K562 (cell line): ENCODE results near the gene PPP1CA. TPM values are rescaled to one million over a fixed set of nuclear protein-coding genes. Genes with fewer than 3 reads are reported as not detected.

Experiments used
- ARHGAP35 ChIP-seq: fragments of 450-650 bp; IDR thresholded peaks from 2 replicates; pipeline ENCODE4 v1.6.1; 2018; ENCODE audit not compliant: partially characterized antibody
- CC2D1A ChIP-seq: fragments of 450-650 bp; IDR thresholded peaks from 2 replicates; pipeline ENCODE4 v1.6.1; 2017; ENCODE audit warnings: mild to moderate bottlenecking
- CCAR2 ChIP-seq: fragments of 200-400 bp; formaldehyde crosslinking; IDR thresholded peaks from 2 replicates; pipeline ENCODE4 v1.6.1; 2017; ENCODE audit warnings: mild to moderate bottlenecking, low read depth, low read length
- CLOCK ChIP-seq: fragments of 250-450 bp; sonication (Bioruptor Pico); IDR thresholded peaks from 2 replicates; pipeline ENCODE4 v1.4.0; 2020; ENCODE audit warnings: mild to moderate bottlenecking, moderate library complexity, borderline replicate concordance
- CSDE1 ChIP-seq, 2 experiments: fragments of 450-650 bp; IDR thresholded peaks; 2 replicates each; pipeline ENCODE4 v1.6.1; 2016; ENCODE audit warnings: mild to moderate bottlenecking in 1 of 2
- ELF4 ChIP-seq: fragments of 450-650 bp; formaldehyde crosslinking; IDR thresholded peaks from 2 replicates; pipeline ENCODE4 v1.4.0; 2022; ENCODE audit warnings: missing genetic modification characterization
- HMGN3 ChIP-seq: IDR thresholded peaks from 2 replicates; pipeline ENCODE4 v1.6.1; 2011; ENCODE audit warnings: borderline replicate concordance, low read depth, mild to moderate bottlenecking, mixed read lengths, low read length; ENCODE audit not compliant: insufficient read length; ENCODE audit errors: extremely low read depth
- IRF1 ChIP-seq: sonication (generic); formaldehyde crosslinking; IDR thresholded peaks from 2 replicates; pipeline ENCODE4 v1.8.0; 2022; ENCODE audit warnings: missing genetic modification reagents, mild to moderate bottlenecking, borderline replicate concordance
- KDM2B ChIP-seq: fragments of 250-450 bp; sonication (Bioruptor Pico); IDR thresholded peaks from 2 replicates; pipeline ENCODE4 v1.8.0; 2021; ENCODE audit warnings: mild to moderate bottlenecking, moderate library complexity
- KLF6 ChIP-seq: fragments of 250-450 bp; sonication (Bioruptor Pico); IDR thresholded peaks from 2 replicates; pipeline ENCODE4 v1.4.0; 2020; ENCODE audit warnings: mild to moderate bottlenecking, moderate library complexity, borderline replicate concordance
- POLR2G ChIP-seq: fragments of 200-400 bp; formaldehyde crosslinking; IDR thresholded peaks from 2 replicates; pipeline ENCODE4 v1.6.1; 2017; ENCODE audit warnings: low read depth, mild to moderate bottlenecking, antibody characterized with exemption, low read length, moderate library complexity
- RFX5 ChIP-seq: IDR thresholded peaks from 2 replicates; pipeline ENCODE4 v1.6.1; 2011; ENCODE audit warnings: low read depth, mild to moderate bottlenecking, improper control_type of control experiment, low read length
- RHOXF2B ChIP-seq: fragments of 250-450 bp; sonication (Bioruptor Pico); conservative IDR thresholded peaks from 2 replicates; pipeline ENCODE4 v1.5.1; 2021
- SRF ChIP-seq, 2 experiments: fragments of 250-450, 450-650 bp in 1 of 2; sonication (Bioruptor Pico) in 1 of 2; sonication (generic) in 1 of 2; formaldehyde crosslinking; IDR thresholded peaks; 2 replicates each; pipeline versions ENCODE4 v1.5.0 to v1.5.1; 2020 to 2022; ENCODE audit warnings: mild to moderate bottlenecking in 1 of 2, missing genetic modification reagents in 1 of 2
- SRSF7 ChIP-seq: fragments of 200-400 bp; formaldehyde crosslinking; optimal IDR thresholded peaks from 2 replicates; pipeline ENCODE3; 2017; ENCODE audit warnings: mild to moderate bottlenecking, low read depth, low read length
- TCF3 ChIP-seq: sonication (generic); formaldehyde crosslinking; IDR thresholded peaks from 2 replicates; pipeline ENCODE4 v1.4.0; 2020; ENCODE audit warnings: mild to moderate bottlenecking, missing genetic modification reagents
- ZBTB26 ChIP-seq: fragments of 450-650 bp; formaldehyde crosslinking; IDR thresholded peaks from 2 replicates; pipeline ENCODE4 v1.4.0; 2022; ENCODE audit warnings: missing genetic modification characterization
- ZNF280B ChIP-seq: fragments of 250-450 bp; sonication (Bioruptor Pico); IDR thresholded peaks from 2 replicates; pipeline ENCODE4 v1.5.1; 2021; ENCODE audit warnings: mild to moderate bottlenecking
- ZNF740 ChIP-seq, 3 experiments: fragments of 200-800 bp in 1 of 3; sonication (Bioruptor generic) in 1 of 3; sonication (generic) in 1 of 3; formaldehyde crosslinking in 1 of 3; IDR thresholded peaks; 2 replicates each; pipeline versions ENCODE4 v1.6.1 to v1.8.0; 2016 to 2022; ENCODE audit warnings: mild to moderate bottlenecking in 2 of 3, missing compliant biosample characterization in 2 of 3, missing genetic modification characterization in 2 of 3, missing genetic modification reagents in 1 of 3
- polyA plus RNA-seq, 8 experiments: library from polyadenylated mRNA; depleted of rRNA in 4 of 8; stranded (reverse) in 5 of 8; unstranded in 3 of 8; fragments of >200 nt; fragmentation: Nextera tagmentation in 2 of 8; fragmentation: Illumina TruSeq in 1 of 8; extraction: Ambion mirVana in 2 of 8; extraction: Trizol in 1 of 8; gene quantifications; 2 replicates each; pipeline versions ENCODE4 v1.2.1 to v1.2.3, GENCODE V29; 2011 to 2014; ENCODE audit warnings: inconsistent platforms in 1 of 8, missing spikeins in 1 of 8
- total RNA-seq, 7 experiments: library from RNA; depleted of rRNA in 6 of 7; stranded (reverse); fragments of >200 nt in 6 of 7; fragmentation: Illumina TruSeq in 2 of 7; extraction: Trizol in 2 of 7; gene quantifications; 2 replicates each; pipeline versions ENCODE4 v1.2.1 to v1.2.3, GENCODE V29; 2011 to 2021; ENCODE audit warnings: low replicate concordance in 1 of 7

PPP1CA gene
- total and polyA plus RNA-seq, 9 of the 15 experiments (the other 6 are each of a cell fraction or from before 2014, with no cell fraction given) = 18.2 to 242 (median 188) TPM

GRCh38 chr11:67354075-67355022, 47.3 kb downstream of the PPP1CA start (continued):
- TF ChIP-seq ZNF280B (CRISPR knock-in tag) (no peak), IRF1 (CRISPR knock-in tag) (no peak), RFX5 (no peak), HMGN3 (no peak), SRSF7 (no peak), POLR2G (no peak), RHOXF2B (CRISPR knock-in tag) (no peak), ZBTB26 (no peak), CC2D1A (peak; percentile 37; the same call in 1 of the 2 replicates), ARHGAP35 (no peak), ELF4 (no peak), CCAR2 (no peak), KLF6 (CRISPR knock-in tag) (no peak), TCF3 (CRISPR knock-in tag) (peak; percentile 67), ZNF740 (CRISPR knock-in tag; IDR thresholded peaks at IDR 0.05) (no peak; the same call in 1 of the 2 replicates), ZNF740 (tag; IDR thresholded peaks at IDR 0.05) (no peak), SRF (CRISPR knock-in tag; IDR thresholded peaks at IDR 0.05) (peak in 1 of 2 experiments; percentile 53; a peak in 1 of 4 replicates), CSDE1 (IDR thresholded peaks at IDR 0.05) (no peak), CLOCK (no peak), KDM2B (no peak)
